Activated CD4-positive, alpha-beta T cell treated with anti-CD3 and anti-CD28 coated beads, Interleukin-2, amount 10 ng/mL, durations not matched to agents 7 days and 5 days (primary cell): Measurements from ENCODE around the gene LRRC28. TPM values are rescaled to one million over a fixed set of nuclear protein-coding genes. Genes with fewer than 3 reads are reported as not detected.
"Not testable (repeated sequence)": the region's sequence is repeated elsewhere in the genome, so short reads cannot be mapped to it uniquely, and the experiment has no call there.

ENCODE experiments used
- CTCF ChIA-PET: fragments of 350-600 bp; sonication (Branson Sonifier 250); formaldehyde crosslinking; loops from one replicate; lab custom pipeline; 2021; ENCODE audit warnings: antibody characterized with exemption; lab: Charles Lee
- POLR2A ChIA-PET: fragments of 350-600 bp; sonication (Branson Sonifier 250); formaldehyde crosslinking; loops from one replicate; lab custom pipeline; 2021; ENCODE audit warnings: antibody characterized with exemption; lab: Charles Lee
- DNase-seq: peaks from one replicate; pipeline ENCODE4 v3.0.0-alpha.2; 2020
- H3K27ac Mint-ChIP-seq: one replicate; pipeline ENCODE4 v1.8.0; 2021; ENCODE audit warnings: mild to moderate bottlenecking, moderate library complexity, mixed read lengths
- H3K27me3 Mint-ChIP-seq: one replicate; pipeline ENCODE4 v1.8.0; 2021; ENCODE audit warnings: mixed read lengths
- H3K36me3 Mint-ChIP-seq: one replicate; pipeline ENCODE4 v1.8.0; 2021; ENCODE audit warnings: low read depth, mixed read lengths
- H3K4me1 Mint-ChIP-seq: one replicate; pipeline ENCODE4 v1.8.0; 2021; ENCODE audit warnings: mixed read lengths
- H3K4me3 Mint-ChIP-seq: one replicate; pipeline ENCODE4 v1.8.0; 2021; ENCODE audit warnings: mild to moderate bottlenecking, moderate library complexity, mixed read lengths
- H3K9me3 Mint-ChIP-seq: one replicate; pipeline ENCODE4 v1.8.0; 2021; ENCODE audit warnings: mixed read lengths
- total RNA-seq, 2 experiments: library from RNA; stranded (reverse); gene quantifications; one replicate each; pipeline ENCODE4 v1.2.3, GENCODE V29; 2021

Gene LRRC28
- total RNA-seq, 2 experiments from 2014 or later = 19.2 to 26.0 TPM

DNA sequence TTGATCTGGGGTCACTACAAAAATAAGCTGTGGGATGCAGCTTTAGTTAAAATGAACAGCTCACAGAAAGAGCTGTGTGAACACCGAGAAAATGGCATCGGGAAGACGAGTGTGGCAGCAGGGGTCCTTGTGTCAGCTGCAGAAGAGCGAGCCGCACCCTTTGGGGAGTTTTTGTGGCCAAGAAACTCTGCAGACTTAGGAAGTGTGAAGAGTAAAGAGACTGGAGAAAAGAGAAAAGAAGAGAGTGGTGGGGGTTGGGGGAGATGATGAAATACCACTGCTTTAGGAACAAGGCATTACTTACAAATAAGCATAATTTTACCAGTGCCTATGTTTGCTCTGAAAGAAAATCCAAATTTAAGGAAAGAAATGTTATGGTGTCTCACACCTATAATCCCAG is 147.8 kb downstream of the LRRC28 start:
- Mint-ChIP-seq H3K4me3 (no peak overlapping the region), H3K27ac (no peak overlapping the region), H3K27me3 (peaks cover 15% of the 10 kb centered on the region), H3K36me3 (peaks cover 5% of the 10 kb centered on the region), H3K9me3 (peaks cover 9% of the 10 kb centered on the region), H3K4me1 (peaks cover 2% of the 10 kb centered on the region)
- POLR2A ChIA-PET = no interaction called here
- CTCF ChIA-PET = interaction anchor here (2.0 kb wide), 1 partner anchor 9 kb away, joined by 5 read pairs; no protein-coding TSS in a partner anchor
- DNase-seq = no peak

GRCh38 chr15:99399618-99400017 is 148.3 kb downstream of the LRRC28 start:
- H3K27ac Mint-ChIP-seq = no peak overlapping the region
- peaks cover 11% of the 10 kb centered on the region for H3K27me3 Mint-ChIP-seq
- no peak overlapping the region for H3K4me3 Mint-ChIP-seq
- ChIA-PET POLR2A (no interaction called here), CTCF (no interaction called here)
- DNase-seq = no peak
- no peaks in the 10 kb centered on the region for H3K4me1 Mint-ChIP-seq
- peaks cover under 1% of the 10 kb centered on the region for H3K36me3 Mint-ChIP-seq
- H3K9me3 Mint-ChIP-seq = peaks cover 5% of the 10 kb centered on the region

- peak overlapping the region; percentile 31 for H3K27ac Mint-ChIP-seq
- H3K36me3 Mint-ChIP-seq, DNase-seq, POLR2A ChIA-PET, H3K4me1 Mint-ChIP-seq, H3K9me3 Mint-ChIP-seq, H3K27me3 Mint-ChIP-seq, H3K4me3 Mint-ChIP-seq: not testable (repeated sequence)
- CTCF ChIA-PET = interaction anchor here (0.7 kb wide), 1 partner anchor 52 kb away, joined by 3 read pairs; no protein-coding TSS in a partner anchor
Observed at GRCh38 chr15:99401216-99401615, 149.9 kb downstream of the LRRC28 start.

- DNase-seq = no peak
- Mint-ChIP-seq H3K27me3 (no peaks in the 10 kb centered on the region), H3K36me3 (no peaks in the 10 kb centered on the region), H3K9me3 (no peaks in the 10 kb centered on the region), H3K4me3 (no peak overlapping the region), H3K4me1 (no peaks in the 10 kb centered on the region), H3K27ac (no peak overlapping the region)
- ChIA-PET CTCF (no interaction called here), POLR2A (no interaction called here)
Observed at GRCh38 chr15:99402014-99402729, 150.9 kb downstream of the LRRC28 start.

DNA sequence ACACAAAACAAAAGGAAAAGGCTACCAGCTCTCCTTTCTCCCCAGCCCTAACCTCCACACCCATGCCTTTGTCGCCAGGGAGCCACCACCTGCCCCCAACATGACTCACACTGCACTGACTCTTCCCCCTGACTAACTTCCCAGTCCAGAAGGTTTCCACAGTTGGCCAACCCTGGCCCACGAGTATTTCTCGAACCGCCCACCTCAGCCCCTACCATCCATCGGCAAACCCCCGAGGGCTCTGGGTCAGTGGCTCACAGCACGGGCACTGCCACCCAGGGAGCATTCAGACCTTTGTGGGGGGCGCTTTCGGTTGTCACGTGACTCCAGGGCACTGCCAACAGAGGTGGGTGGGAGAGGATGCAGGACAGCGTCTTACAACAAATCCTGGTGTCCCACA is 152.3 kb downstream of the LRRC28 start:
- no peak overlapping the region for H3K4me3 Mint-ChIP-seq
- H3K4me1 Mint-ChIP-seq = peaks cover 13% of the 10 kb centered on the region
- POLR2A ChIA-PET = no interaction called here
- no peaks in the 10 kb centered on the region for H3K9me3 Mint-ChIP-seq
- no peaks in the 10 kb centered on the region for H3K27me3 Mint-ChIP-seq
- no peak overlapping the region for H3K27ac Mint-ChIP-seq
- H3K36me3 Mint-ChIP-seq = no peaks in the 10 kb centered on the region
- CTCF ChIA-PET = interaction anchor here (1.5 to 1.6 kb wide), 2 partner anchors 13 kb away, joined by 3 read pairs; no protein-coding TSS in a partner anchor
- DNase-seq = no peak

DNA sequence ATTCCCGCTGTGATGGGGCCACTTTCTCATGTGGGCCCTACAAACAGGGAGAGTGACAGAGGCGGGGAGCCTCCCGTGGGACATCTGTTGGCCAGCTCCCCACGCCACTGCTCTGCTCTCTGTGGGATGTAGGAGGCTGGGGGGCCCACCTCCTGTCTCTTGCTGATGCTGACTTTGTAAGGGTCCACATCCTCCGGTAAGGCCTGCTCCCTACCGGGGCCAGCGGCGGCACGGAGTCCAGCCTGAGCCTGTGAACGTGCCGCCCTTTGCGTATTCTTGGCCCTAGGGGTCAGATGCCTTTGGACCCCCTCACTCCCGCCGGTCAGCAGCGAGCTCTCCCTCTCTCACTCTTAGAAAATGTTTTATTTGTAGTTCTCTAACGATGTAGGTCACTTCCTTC is 153.2 kb downstream of the LRRC28 start:
- Mint-ChIP-seq H3K27me3 (no peaks in the 10 kb centered on the region), H3K4me1 (peaks cover 18% of the 10 kb centered on the region), H3K4me3 (no peak overlapping the region), H3K9me3 (no peaks in the 10 kb centered on the region), H3K27ac (no peak overlapping the region), H3K36me3 (no peaks in the 10 kb centered on the region)
- no peak for DNase-seq
- CTCF ChIA-PET = interaction anchor here (1.3 to 1.6 kb wide), 3 partner anchors 13 to 20 kb away, joined by 3 read pairs; no protein-coding TSS in a partner anchor
- POLR2A ChIA-PET = no interaction called here

GRCh38 chr15:99406120-99406519 is 154.8 kb downstream of the LRRC28 start:
- no peak for DNase-seq
- Mint-ChIP-seq H3K4me3 (no peak overlapping the region), H3K27ac (no peak overlapping the region), H3K4me1 (peaks cover 18% of the 10 kb centered on the region), H3K9me3 (no peaks in the 10 kb centered on the region), H3K27me3 (no peaks in the 10 kb centered on the region), H3K36me3 (no peaks in the 10 kb centered on the region)
- POLR2A ChIA-PET = no interaction called here
- CTCF ChIA-PET = no interaction called here

DNA sequence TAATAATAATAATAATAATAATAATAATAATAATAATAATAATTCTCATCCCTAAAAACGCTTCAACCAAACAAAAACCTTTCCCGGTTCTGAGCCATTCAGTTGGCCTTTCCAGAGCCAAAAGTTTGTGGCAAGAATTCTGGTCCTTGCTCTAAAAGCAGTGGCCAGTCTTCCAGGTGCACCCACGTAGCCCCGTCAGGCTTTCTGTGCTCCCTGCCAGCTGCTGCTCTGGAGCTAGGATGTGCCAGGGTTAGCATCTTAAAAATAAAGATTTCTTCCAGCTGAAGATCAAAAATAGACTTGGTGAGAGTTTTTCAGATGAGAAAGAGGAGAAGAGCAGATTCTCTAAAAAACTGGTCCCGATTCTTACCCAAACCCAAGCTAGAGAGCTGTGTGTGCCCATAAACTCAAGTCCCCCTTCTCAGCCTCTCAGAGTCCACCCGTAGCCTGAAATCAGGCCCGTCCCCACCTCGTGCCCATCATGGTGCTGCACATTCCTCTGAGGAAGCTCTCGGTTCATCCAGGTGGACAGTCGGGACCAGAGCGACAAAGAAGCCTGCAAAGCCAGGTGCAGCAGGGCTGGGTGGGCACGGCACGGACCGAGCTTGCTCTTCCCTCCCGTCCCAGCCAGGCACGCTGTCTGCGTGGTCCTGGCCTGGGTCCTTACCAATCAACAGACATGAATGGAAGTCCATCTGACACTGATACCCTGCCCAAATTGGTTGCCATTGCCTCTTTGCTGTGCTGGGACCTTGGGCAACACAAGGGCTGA is 155.6 kb downstream of the LRRC28 start:
- DNase-seq = no peak
- no peak overlapping the region for H3K27ac Mint-ChIP-seq
- no peaks in the 10 kb centered on the region for H3K27me3 Mint-ChIP-seq
- H3K9me3 Mint-ChIP-seq = no peaks in the 10 kb centered on the region
- H3K4me1 Mint-ChIP-seq = peaks cover 18% of the 10 kb centered on the region
- no peaks in the 10 kb centered on the region for H3K36me3 Mint-ChIP-seq
- no peak overlapping the region for H3K4me3 Mint-ChIP-seq
- POLR2A ChIA-PET = no interaction called here
- CTCF ChIA-PET = interaction anchor here (1.4 kb wide), 1 partner anchor 78 kb away, joined by 3 read pairs; no protein-coding TSS in a partner anchor

DNA sequence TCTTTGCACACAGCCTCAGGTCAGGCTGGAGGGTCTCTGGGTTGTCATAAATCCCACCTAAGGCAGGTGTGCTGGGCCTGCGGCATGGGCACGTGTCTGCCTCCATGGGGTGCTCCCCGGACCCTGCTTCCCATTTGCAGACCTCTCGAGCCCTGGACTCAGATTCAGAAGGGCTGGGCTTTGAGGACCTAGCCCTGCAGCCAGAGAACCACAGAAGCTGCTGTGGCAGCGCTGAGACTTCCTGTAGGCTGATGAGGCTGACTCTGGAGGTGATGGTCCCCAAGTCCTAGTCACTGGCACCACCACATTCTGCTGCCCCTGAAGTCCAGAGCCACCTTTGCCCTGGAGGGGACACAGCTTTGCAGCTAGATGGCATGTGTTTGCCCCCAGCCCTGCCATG is 156.4 kb downstream of the LRRC28 start:
- Mint-ChIP-seq H3K27ac (no peak overlapping the region), H3K36me3 (no peaks in the 10 kb centered on the region), H3K4me3 (no peak overlapping the region), H3K27me3 (no peaks in the 10 kb centered on the region), H3K4me1 (peaks cover 18% of the 10 kb centered on the region), H3K9me3 (no peaks in the 10 kb centered on the region)
- ChIA-PET CTCF (interaction anchor here (0.9 to 2.1 kb wide), 4 partner anchors 9 to 77 kb away, joined by 3 to 5 read pairs (median 3); no protein-coding TSS in a partner anchor), POLR2A (interaction anchor here (0.6 kb wide), 1 partner anchor 254 kb away, joined by 5 read pairs; no protein-coding TSS in a partner anchor)
- DNase-seq = no peak

- CTCF ChIA-PET = interaction anchor here (0.9 to 2.9 kb wide), 6 partner anchors 8 to 296 kb away, joined by 3 to 10 read pairs (median 3); no protein-coding TSS in a partner anchor
- Mint-ChIP-seq H3K4me1 (peaks cover 18% of the 10 kb centered on the region), H3K27me3 (no peaks in the 10 kb centered on the region), H3K27ac (no peak overlapping the region), H3K4me3 (no peak overlapping the region), H3K36me3 (no peaks in the 10 kb centered on the region), H3K9me3 (no peaks in the 10 kb centered on the region)
- POLR2A ChIA-PET = no interaction called here
- no peak for DNase-seq
Observed at GRCh38 chr15:99408236-99409096, 157.2 kb downstream of the LRRC28 start.

GRCh38 chr15:99409097-99409473 is 157.8 kb downstream of the LRRC28 start:
- Mint-ChIP-seq H3K36me3 (no peaks in the 10 kb centered on the region), H3K4me3 (no peak overlapping the region), H3K9me3 (no peaks in the 10 kb centered on the region), H3K4me1 (peaks cover 18% of the 10 kb centered on the region), H3K27ac (no peak overlapping the region), H3K27me3 (no peaks in the 10 kb centered on the region)
- DNase-seq = peak; percentile 28
- CTCF ChIA-PET = interaction anchor here (1.0 to 2.9 kb wide), 4 partner anchors 8 to 295 kb away, joined by 3 to 10 read pairs (median 4); no protein-coding TSS in a partner anchor
- POLR2A ChIA-PET = interaction anchor here (0.6 kb wide), 1 partner anchor 157 kb away, joined by 3 read pairs; the partner anchor contains the start of gene MEF2A

DNA sequence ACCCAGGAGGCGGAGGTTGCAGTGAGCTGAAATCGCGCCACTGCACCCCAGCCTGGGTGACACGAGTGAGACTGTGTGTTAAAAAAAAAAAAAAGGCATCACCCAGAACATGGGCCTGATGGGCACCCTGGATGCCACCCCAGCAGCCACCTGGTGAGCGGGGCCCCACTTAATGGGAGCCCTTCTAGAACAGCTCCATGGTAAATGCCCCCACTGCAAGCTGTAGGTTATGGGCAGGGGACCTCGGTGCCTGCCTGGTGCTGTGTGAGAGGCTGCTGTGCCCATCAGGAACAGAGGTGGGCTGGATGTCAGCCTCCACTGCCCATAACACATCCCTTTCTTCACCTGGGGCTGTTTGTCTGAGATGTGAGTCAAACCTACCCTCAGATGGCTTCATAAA is 158.3 kb downstream of the LRRC28 start:
- no peak overlapping the region for H3K27ac Mint-ChIP-seq
- H3K36me3 Mint-ChIP-seq = no peaks in the 10 kb centered on the region
- no peaks in the 10 kb centered on the region for H3K27me3 Mint-ChIP-seq
- H3K4me3 Mint-ChIP-seq = no peak overlapping the region
- CTCF ChIA-PET = interaction anchor here (0.6 to 2.9 kb wide), 3 partner anchors 11 to 295 kb away, joined by 3 to 10 read pairs (median 5); no protein-coding TSS in a partner anchor
- no peak for DNase-seq
- H3K4me1 Mint-ChIP-seq = peaks cover 18% of the 10 kb centered on the region
- no peaks in the 10 kb centered on the region for H3K9me3 Mint-ChIP-seq
- POLR2A ChIA-PET = interaction anchor here (0.6 kb wide), 1 partner anchor 156 kb away, joined by 3 read pairs; the partner anchor contains the start of gene MEF2A
